DOHH2 (cell line): Measurements from ENCODE around the gene EHD4.

Experiments used
- H3F3A ChIP-seq: fragments of 200-600 bp; sonication (generic), shearing (Covaris generic); 2 replicates; pipeline ENCODE4 v1.6.0; 2016; ENCODE audit warnings: antibody characterized with exemption, mild to moderate bottlenecking; ENCODE audit not compliant: control insufficient read depth, insufficient read depth
- H3K27ac ChIP-seq: fragments of 200-600 bp; sonication (generic); 2 replicates; pipeline ENCODE4 v1.5.1; 2014; ENCODE audit warnings: low read depth, mild to moderate bottlenecking, low read length, moderate library complexity
- H3K27me3 ChIP-seq: fragments of 200-600 bp; sonication (generic); 2 replicates; pipeline ENCODE4 v1.6.1; 2014; ENCODE audit warnings: mild to moderate bottlenecking, low read length, mixed read lengths; ENCODE audit not compliant: control insufficient read depth
- H3K36me3 ChIP-seq: fragments of 200-600 bp; sonication (generic); 2 replicates; pipeline ENCODE4 v1.6.1; 2014; ENCODE audit warnings: mild to moderate bottlenecking, low read length, moderate library complexity, mixed read lengths; ENCODE audit not compliant: control insufficient read depth
- H3K4me1 ChIP-seq: fragments of 200-600 bp; sonication (generic); 2 replicates; pipeline ENCODE4 v1.6.1; 2014; ENCODE audit warnings: mild to moderate bottlenecking, low read length, mixed read lengths; ENCODE audit not compliant: control insufficient read depth
- H3K4me2 ChIP-seq: fragments of 200-600 bp; sonication (generic); 2 replicates; pipeline ENCODE4 v1.6.0; 2014; ENCODE audit warnings: mild to moderate bottlenecking, low read length, moderate library complexity
- H3K4me3 ChIP-seq: fragments of 200-600 bp; sonication (generic); 2 replicates; pipeline ENCODE4 v1.5.1; 2014; ENCODE audit warnings: mild to moderate bottlenecking, low read length, mixed read lengths
- H3K79me2 ChIP-seq: fragments of 200-600 bp; sonication (generic); 2 replicates; pipeline ENCODE4 v1.6.1; 2014; ENCODE audit warnings: mild to moderate bottlenecking, low read length, mixed read lengths; ENCODE audit not compliant: control insufficient read depth
- H3K9me2 ChIP-seq: fragments of 200-600 bp; sonication (generic); replicated peaks from 2 replicates; pipeline ENCODE4 v1.6.1; 2014; ENCODE audit warnings: mild to moderate bottlenecking, low read length, mixed read lengths; ENCODE audit not compliant: control insufficient read depth
- H3K9me3 ChIP-seq: fragments of 200-600 bp; sonication (generic); 2 replicates; pipeline ENCODE4 v1.6.1; 2014; ENCODE audit warnings: antibody characterized with exemption, low read length, mixed read lengths; ENCODE audit not compliant: control insufficient read depth, insufficient read depth
- H4K20me1 ChIP-seq: fragments of 200-600 bp; sonication (generic); 2 replicates; pipeline ENCODE4 v1.6.0; 2014; ENCODE audit warnings: low read depth, mild to moderate bottlenecking, antibody characterized with exemption, low read length, moderate library complexity; ENCODE audit not compliant: control insufficient read depth, insufficient read depth
- EZH2phosphoT487 ChIP-seq: fragments of 200-600 bp; sonication (generic); IDR thresholded peaks from 2 replicates; pipeline ENCODE4 v1.6.1; 2017; ENCODE audit warnings: borderline replicate concordance, mild to moderate bottlenecking, antibody characterized with exemption, low read length, moderate library complexity, mixed read lengths
- TF ChIP-seq, protein P1 (sequence below): fragments of 200-600 bp; sonication (generic); IDR thresholded peaks from one replicate; pipeline ENCODE4 v1.5.1; 2014; ENCODE audit warnings: antibody characterized with exemption, mild to moderate bottlenecking, low read depth, low read length; ENCODE audit not compliant: poor library complexity, severe bottlenecking

The EHD4 gene

GRCh38 chr15:41897363-41897799 lies 75.0 kb downstream of the EHD4 start:
- TF ChIP-seq, protein P1, sequence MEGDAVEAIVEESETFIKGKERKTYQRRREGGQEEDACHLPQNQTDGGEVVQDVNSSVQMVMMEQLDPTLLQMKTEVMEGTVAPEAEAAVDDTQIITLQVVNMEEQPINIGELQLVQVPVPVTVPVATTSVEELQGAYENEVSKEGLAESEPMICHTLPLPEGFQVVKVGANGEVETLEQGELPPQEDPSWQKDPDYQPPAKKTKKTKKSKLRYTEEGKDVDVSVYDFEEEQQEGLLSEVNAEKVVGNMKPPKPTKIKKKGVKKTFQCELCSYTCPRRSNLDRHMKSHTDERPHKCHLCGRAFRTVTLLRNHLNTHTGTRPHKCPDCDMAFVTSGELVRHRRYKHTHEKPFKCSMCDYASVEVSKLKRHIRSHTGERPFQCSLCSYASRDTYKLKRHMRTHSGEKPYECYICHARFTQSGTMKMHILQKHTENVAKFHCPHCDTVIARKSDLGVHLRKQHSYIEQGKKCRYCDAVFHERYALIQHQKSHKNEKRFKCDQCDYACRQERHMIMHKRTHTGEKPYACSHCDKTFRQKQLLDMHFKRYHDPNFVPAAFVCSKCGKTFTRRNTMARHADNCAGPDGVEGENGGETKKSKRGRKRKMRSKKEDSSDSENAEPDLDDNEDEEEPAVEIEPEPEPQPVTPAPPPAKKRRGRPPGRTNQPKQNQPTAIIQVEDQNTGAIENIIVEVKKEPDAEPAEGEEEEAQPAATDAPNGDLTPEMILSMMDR: no peak
- no peak for TF ChIP-seq EZH2phosphoT487
- no peak overlapping the region for H3K4me3 ChIP-seq
- no peaks in the 10 kb centered on the region for H3K79me2 ChIP-seq

GRCh38 chr15:41896566-41896965 lies 75.8 kb downstream of the EHD4 start:
- TF ChIP-seq EZH2phosphoT487: no peak
- TF ChIP-seq, protein P1: no peak
- no peaks in the 10 kb centered on the region for H3K9me3 ChIP-seq
- H4K20me1 ChIP-seq: no peaks in the 10 kb centered on the region
- H3K79me2 ChIP-seq: no peaks in the 10 kb centered on the region
- H3F3A ChIP-seq: no peaks in the 10 kb centered on the region
- H3K4me3 ChIP-seq: no peak overlapping the region
- no peak overlapping the region for H3K27ac ChIP-seq
- no peaks in the 10 kb centered on the region for H3K9me2 ChIP-seq
- H3K4me2 ChIP-seq: no peak overlapping the region
- H3K4me1 ChIP-seq: peaks cover 23% of the 10 kb centered on the region
- no peaks in the 10 kb centered on the region for H3K36me3 ChIP-seq
- H3K27me3 ChIP-seq: no peaks in the 10 kb centered on the region

More at GRCh38 chr15:41897363-41897799, 75.0 kb downstream of the EHD4 start:
- Histone ChIP-seq H4K20me1 (no peaks in the 10 kb centered on the region), H3K4me1 (peaks cover 23% of the 10 kb centered on the region), H3K4me2 (no peak overlapping the region), H3K27ac (no peak overlapping the region), H3K9me2 (no peaks in the 10 kb centered on the region), H3K36me3 (no peaks in the 10 kb centered on the region), H3K27me3 (no peaks in the 10 kb centered on the region), H3K9me3 (no peaks in the 10 kb centered on the region), H3F3A (no peaks in the 10 kb centered on the region)

GRCh38 chr15:41895957-41896356 lies 76.4 kb downstream of the EHD4 start:
- Histone ChIP-seq H3K79me2 (no peaks in the 10 kb centered on the region), H3K36me3 (no peaks in the 10 kb centered on the region), H3K4me3 (no peak overlapping the region), H3K4me1 (peaks cover 23% of the 10 kb centered on the region), H3K4me2 (no peak overlapping the region), H3K27me3 (no peaks in the 10 kb centered on the region), H3K9me3 (no peaks in the 10 kb centered on the region), H3K27ac (no peak overlapping the region), H3F3A (no peaks in the 10 kb centered on the region), H4K20me1 (no peaks in the 10 kb centered on the region), H3K9me2 (no peaks in the 10 kb centered on the region)
- no peak for TF ChIP-seq EZH2phosphoT487

- H3K27ac ChIP-seq: no peak overlapping the region
- TF ChIP-seq, protein P1: no peak
- no peak for TF ChIP-seq EZH2phosphoT487
- no peaks in the 10 kb centered on the region for H3K79me2 ChIP-seq
- H3K4me3 ChIP-seq: no peak overlapping the region
- H3K4me1 ChIP-seq: peaks cover 23% of the 10 kb centered on the region
- no peaks in the 10 kb centered on the region for H3K27me3 ChIP-seq
- no peak overlapping the region for H3K4me2 ChIP-seq
- no peaks in the 10 kb centered on the region for H4K20me1 ChIP-seq
- no peaks in the 10 kb centered on the region for H3K9me2 ChIP-seq
- no peaks in the 10 kb centered on the region for H3K36me3 ChIP-seq
- H3K9me3 ChIP-seq: no peaks in the 10 kb centered on the region
- no peaks in the 10 kb centered on the region for H3F3A ChIP-seq
Observed at GRCh38 chr15:41895491-41895890, 76.9 kb downstream of the EHD4 start.
